ENCODE results near the gene RNF150.

Gene RNF150

DNA sequence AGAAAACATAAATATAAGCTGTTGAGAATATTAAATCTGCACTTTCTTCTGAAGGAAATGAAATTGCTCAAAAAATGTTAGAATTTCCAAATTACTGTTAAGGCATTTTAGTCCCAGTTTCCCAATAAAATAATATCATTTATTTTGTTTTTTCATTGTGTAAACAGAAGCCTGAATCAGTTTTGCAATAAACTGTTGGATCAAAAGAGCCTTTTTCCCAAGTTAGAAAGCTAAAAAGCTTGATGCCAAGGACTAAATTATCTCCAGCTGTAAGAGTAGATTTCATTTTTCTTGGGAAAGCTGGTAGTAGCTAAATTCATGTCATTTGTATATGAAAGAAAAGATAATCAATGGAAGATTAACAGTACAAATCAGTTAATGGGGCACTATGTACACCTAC, 95.8 kb downstream of the RNF150 start:
- H3K27ac Mint-ChIP-seq = no peak overlapping the region
- no peaks in the 10 kb centered on the region for H3K4me1 Mint-ChIP-seq
- no peaks in the 10 kb centered on the region for H3K36me3 Mint-ChIP-seq (ENCODE audit: low read depth)
- ATAC-seq (no peak), DNase-seq (no peak)
- no peaks in the 10 kb centered on the region for H3K9me3 Mint-ChIP-seq
- no peak overlapping the region for H3K4me3 Mint-ChIP-seq
- H3K27me3 Mint-ChIP-seq = no peaks in the 10 kb centered on the region

DNA sequence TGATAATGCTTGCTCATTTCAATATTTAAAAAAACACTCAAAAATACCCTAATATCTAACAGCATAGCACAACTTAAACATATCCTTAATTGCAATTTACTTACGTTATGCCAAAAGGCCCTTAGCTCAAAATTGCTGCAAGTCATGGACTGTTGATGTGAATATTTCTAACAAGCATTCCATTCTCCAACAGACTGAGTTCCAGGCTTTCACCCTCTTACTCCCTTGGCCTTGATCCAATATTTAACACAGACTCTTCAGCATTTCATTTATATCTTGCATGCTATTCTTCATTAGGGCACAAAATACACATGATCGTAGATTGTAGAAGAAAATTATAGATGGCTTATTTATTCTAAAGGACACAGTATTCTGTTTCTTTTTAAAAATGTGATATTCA, 96.5 kb downstream of the RNF150 start:
- Mint-ChIP-seq H3K9me3 (no peaks in the 10 kb centered on the region), H3K4me1 (no peaks in the 10 kb centered on the region), H3K4me3 (no peak overlapping the region), H3K36me3 (ENCODE audit: low read depth) (no peaks in the 10 kb centered on the region), H3K27ac (no peak overlapping the region), H3K27me3 (no peaks in the 10 kb centered on the region)
- DNase-seq (no peak), ATAC-seq (no peak)

DNA sequence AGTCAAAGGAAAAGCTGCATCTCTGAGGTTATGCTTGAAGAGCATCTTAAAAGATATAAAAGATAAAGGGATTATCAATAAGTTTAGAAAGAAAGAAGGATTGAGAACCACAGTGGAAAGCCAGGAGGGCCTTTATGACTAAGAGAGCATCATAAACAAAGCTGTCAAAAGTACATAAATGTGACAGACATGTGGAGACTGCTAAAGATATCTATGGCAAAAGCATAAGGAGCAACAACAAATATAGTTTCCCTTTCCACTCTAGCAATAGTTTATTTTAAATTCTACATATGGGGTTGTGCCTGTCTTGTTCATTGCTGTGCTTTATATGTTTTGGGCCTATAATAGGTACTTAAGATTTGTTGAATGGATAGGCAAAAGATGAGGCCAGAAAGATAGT, 97.3 kb downstream of the RNF150 start:
- Mint-ChIP-seq H3K9me3 (no peaks in the 10 kb centered on the region), H3K4me3 (no peak overlapping the region), H3K27me3 (no peaks in the 10 kb centered on the region), H3K4me1 (no peaks in the 10 kb centered on the region), H3K36me3 (ENCODE audit: low read depth) (no peaks in the 10 kb centered on the region), H3K27ac (no peak overlapping the region)
- DNase-seq = no peak
- no peak for ATAC-seq

DNA sequence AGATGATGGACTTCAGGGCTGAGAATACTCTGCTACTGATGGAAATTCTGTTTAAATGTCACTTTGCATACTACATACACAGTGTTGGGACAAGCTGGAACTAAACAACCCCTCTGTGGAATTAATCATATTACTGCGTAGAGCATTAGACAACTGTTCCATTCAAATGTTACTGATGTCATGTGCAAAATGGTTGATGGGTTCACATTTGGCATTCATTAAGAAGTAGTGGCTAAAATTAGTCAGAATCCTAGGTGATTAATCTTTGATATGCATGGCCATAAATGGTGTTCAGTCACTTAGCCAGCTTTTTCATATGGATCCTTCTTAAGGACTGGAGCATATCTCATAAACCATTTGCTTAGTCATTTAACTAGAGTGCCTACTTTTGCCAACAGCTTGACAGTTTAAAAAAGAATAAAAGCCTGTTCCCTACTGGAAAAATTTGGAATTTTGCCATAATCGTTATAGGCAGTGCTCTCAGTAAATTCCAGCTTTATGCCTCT, 105.2 kb downstream of the RNF150 start:
- H3K36me3 Mint-ChIP-seq (ENCODE audit: low read depth) = no peaks in the 10 kb centered on the region
- no peaks in the 10 kb centered on the region for H3K4me1 Mint-ChIP-seq
- no peak overlapping the region for H3K4me3 Mint-ChIP-seq
- H3K9me3 Mint-ChIP-seq = no peaks in the 10 kb centered on the region
- no peak overlapping the region for H3K27ac Mint-ChIP-seq
- no peaks in the 10 kb centered on the region for H3K27me3 Mint-ChIP-seq
- no peak for DNase-seq
- no peak for ATAC-seq

DNA sequence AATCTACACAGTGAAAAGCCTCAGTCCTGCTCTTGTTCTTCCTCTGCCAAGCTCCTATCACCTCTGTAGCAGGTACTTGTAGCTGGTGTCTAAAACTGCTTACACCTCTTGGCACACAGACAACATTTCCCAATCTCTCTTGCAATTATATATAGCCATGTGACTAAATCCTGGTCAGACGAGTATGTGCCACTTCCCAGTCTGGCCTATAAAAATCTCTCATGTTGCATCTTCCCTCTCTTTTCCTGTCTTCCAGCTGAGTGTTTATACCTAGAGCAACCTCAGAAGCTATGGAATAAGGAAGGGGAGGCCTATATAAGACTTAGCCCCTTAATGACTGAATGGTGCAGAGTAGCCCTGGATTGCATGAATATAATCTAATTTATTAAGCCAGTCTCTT, 105.8 kb downstream of the RNF150 start:
- H3K36me3 Mint-ChIP-seq (ENCODE audit: low read depth) = no peaks in the 10 kb centered on the region
- no peaks in the 10 kb centered on the region for H3K9me3 Mint-ChIP-seq
- H3K4me3 Mint-ChIP-seq = no peak overlapping the region
- H3K4me1 Mint-ChIP-seq = no peaks in the 10 kb centered on the region
- no peak overlapping the region for H3K27ac Mint-ChIP-seq
- no peak for DNase-seq
- no peak for ATAC-seq
- no peaks in the 10 kb centered on the region for H3K27me3 Mint-ChIP-seq

DNA sequence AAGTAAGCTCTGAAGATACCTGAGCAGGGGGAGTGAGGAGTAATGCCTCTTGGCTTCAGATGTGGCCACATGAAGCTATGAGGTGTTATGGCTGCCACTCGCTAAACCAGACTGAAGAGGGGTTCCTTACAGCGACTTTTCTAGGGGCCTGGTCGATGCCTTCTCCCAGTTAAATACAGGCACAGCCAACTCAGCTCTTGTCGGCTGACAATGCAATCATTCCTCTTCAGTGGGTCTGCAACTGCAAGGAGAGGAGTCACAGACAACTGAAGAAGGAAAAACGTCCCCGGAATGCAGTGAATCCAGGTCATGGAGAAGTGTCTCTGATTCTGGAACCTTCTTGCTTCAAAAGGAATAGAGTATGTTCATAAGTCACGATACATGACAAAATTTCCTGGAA, 106.4 kb downstream of the RNF150 start:
- DNase-seq = no peak
- no peak overlapping the region for H3K27ac Mint-ChIP-seq
- ATAC-seq = no peak
- no peaks in the 10 kb centered on the region for H3K9me3 Mint-ChIP-seq
- H3K4me3 Mint-ChIP-seq = no peak overlapping the region
- no peaks in the 10 kb centered on the region for H3K4me1 Mint-ChIP-seq
- H3K27me3 Mint-ChIP-seq = no peaks in the 10 kb centered on the region
- H3K36me3 Mint-ChIP-seq (ENCODE audit: low read depth) = no peaks in the 10 kb centered on the region

DNA sequence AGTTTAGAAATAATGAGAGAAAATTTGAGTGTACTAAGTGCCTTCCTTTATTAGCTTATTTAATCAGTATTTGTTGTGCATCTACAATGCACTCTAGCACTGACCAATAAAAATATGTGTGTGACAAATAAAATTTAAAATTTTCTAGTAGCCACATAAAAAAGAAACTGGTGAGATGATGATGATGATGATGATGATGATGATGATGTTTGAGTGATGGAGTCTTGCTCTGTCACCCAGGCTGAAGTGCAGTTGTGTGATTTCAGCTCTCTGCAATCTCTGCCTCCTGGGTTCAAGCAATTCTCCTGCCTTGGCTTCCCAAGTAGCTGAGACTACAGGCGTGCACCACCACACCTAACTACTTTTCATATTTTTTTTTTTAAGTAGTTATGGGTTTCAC, 110.2 kb downstream of the RNF150 start:
- H3K27ac Mint-ChIP-seq = no peak overlapping the region
- ATAC-seq (no peak), DNase-seq (no peak)
- H3K4me1 Mint-ChIP-seq = no peaks in the 10 kb centered on the region
- no peaks in the 10 kb centered on the region for H3K36me3 Mint-ChIP-seq (ENCODE audit: low read depth)
- no peak overlapping the region for H3K4me3 Mint-ChIP-seq
- H3K27me3 Mint-ChIP-seq = no peaks in the 10 kb centered on the region
- no peaks in the 10 kb centered on the region for H3K9me3 Mint-ChIP-seq

DNA sequence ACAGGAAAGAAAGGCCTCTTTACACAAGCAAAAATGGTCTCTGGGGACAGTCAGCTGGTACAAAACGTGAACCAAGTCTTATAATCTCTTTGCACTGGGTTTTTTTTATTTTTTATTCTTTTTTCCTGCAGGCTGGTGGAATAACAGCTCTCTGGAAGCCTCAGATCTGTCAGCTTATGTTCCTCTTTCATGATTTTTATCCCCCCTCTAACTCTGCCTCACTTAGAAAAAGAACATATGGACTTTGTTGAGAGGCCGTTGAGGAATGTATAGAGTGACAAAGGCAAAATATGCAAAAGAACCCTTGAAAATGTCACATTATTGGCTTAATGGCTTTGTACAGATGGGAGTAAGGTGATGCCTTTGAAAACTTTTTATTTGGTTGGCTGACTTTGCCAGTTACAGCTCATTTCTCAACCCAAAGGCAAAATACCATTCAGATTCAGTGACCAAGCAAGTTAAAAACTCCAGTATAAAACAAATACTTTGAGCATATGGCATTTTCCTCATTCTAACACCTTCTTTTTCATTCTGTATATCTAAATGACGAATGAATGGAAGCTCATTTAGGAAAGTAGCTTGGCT, 111.1 kb downstream of the RNF150 start:
- DNase-seq (no peak), ATAC-seq (no peak)
- H3K27me3 Mint-ChIP-seq = no peaks in the 10 kb centered on the region
- no peak overlapping the region for H3K27ac Mint-ChIP-seq
- no peaks in the 10 kb centered on the region for H3K9me3 Mint-ChIP-seq
- H3K4me1 Mint-ChIP-seq = no peaks in the 10 kb centered on the region
- H3K36me3 Mint-ChIP-seq (ENCODE audit: low read depth) = no peaks in the 10 kb centered on the region
- H3K4me3 Mint-ChIP-seq = no peak overlapping the region

DNA sequence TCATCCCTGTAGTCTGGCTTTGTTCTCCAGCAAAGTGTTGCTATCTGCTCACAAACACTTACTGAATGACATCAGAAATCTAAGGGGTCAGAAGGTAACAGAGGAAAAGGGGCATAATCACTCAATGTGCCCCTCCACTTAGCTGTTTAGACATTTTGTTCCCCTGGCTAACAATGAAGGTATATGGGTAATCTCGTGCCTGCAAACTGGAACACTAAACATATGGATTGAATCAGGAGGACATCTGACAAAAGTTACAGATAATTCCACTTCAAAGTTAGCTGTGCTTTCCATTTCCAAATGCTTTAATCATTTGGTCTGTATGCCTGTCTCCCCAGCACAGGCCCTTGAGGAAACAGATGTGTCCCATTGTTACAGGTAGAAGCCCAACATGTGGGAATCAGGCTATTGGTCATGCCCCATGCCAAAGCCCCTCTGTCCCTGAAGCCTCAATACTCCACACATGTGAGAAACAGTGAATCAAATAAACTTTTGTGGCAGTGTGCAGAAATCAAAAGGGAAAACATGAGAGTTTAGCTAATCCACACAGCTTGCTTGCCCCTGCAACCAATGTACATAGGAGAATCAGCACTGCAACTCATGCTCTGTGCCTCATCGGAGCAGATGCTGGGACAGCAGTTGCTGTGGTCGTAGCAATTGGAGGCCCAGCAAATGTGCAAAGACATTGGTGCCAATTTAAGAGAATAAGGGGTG, 111.7 kb downstream of the RNF150 start:
- Mint-ChIP-seq H3K4me1 (no peaks in the 10 kb centered on the region), H3K4me3 (no peak overlapping the region), H3K36me3 (ENCODE audit: low read depth) (no peaks in the 10 kb centered on the region), H3K27me3 (no peaks in the 10 kb centered on the region), H3K9me3 (no peaks in the 10 kb centered on the region), H3K27ac (no peak overlapping the region)
- ATAC-seq (no peak), DNase-seq (no peak)

DNA sequence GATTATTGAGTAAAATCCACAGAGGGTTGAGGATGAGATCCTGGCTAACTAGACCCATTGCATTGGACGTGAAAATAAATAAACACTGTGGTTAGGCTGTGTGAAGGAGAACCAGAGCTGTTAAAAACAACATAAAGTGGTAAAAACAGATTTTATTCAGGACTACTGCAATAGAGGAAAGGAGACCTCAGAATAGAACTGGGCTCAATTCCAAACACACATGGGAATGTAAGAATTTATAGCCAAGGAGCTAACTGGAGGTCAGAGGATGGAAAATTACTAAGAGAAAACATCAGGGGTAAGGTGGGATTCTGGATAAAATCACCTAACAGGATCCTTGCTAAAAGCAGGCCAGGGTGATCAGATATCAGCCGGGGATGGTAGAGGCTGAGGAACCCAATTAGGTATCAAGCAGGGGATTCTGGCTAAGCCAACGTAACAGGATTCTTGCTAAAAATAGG, 112.4 kb downstream of the RNF150 start:
- H3K36me3 Mint-ChIP-seq (ENCODE audit: low read depth) = no peaks in the 10 kb centered on the region
- no peaks in the 10 kb centered on the region for H3K4me1 Mint-ChIP-seq
- no peak for ATAC-seq
- H3K27ac Mint-ChIP-seq = no peak overlapping the region
- no peak for DNase-seq
- no peaks in the 10 kb centered on the region for H3K27me3 Mint-ChIP-seq
- H3K9me3 Mint-ChIP-seq = no peaks in the 10 kb centered on the region
- no peak overlapping the region for H3K4me3 Mint-ChIP-seq

DNA sequence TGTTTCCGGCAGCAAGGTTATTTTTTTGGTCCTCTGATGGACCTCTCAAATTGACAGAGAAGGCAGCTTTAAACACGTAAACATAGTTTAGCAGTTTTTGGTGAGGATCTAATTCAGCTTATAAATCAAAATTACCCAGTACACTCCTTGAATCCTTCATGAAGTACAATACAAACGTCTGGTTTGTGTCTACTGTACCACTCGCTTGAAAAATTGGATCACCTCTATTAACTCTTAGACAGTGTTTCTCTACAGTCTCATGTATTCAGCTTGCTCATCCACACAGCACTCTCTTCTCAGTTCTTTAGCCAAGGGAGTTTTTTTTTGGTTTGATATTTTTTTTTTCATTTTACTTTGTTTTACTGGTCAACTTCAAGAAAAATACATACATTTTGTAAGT, 113.5 kb downstream of the RNF150 start:
- DNase-seq (no peak), ATAC-seq (no peak)
- H3K27ac Mint-ChIP-seq = no peak overlapping the region
- no peaks in the 10 kb centered on the region for H3K27me3 Mint-ChIP-seq
- no peaks in the 10 kb centered on the region for H3K9me3 Mint-ChIP-seq
- H3K36me3 Mint-ChIP-seq (ENCODE audit: low read depth) = no peaks in the 10 kb centered on the region
- H3K4me3 Mint-ChIP-seq = no peak overlapping the region
- no peaks in the 10 kb centered on the region for H3K4me1 Mint-ChIP-seq

DNA sequence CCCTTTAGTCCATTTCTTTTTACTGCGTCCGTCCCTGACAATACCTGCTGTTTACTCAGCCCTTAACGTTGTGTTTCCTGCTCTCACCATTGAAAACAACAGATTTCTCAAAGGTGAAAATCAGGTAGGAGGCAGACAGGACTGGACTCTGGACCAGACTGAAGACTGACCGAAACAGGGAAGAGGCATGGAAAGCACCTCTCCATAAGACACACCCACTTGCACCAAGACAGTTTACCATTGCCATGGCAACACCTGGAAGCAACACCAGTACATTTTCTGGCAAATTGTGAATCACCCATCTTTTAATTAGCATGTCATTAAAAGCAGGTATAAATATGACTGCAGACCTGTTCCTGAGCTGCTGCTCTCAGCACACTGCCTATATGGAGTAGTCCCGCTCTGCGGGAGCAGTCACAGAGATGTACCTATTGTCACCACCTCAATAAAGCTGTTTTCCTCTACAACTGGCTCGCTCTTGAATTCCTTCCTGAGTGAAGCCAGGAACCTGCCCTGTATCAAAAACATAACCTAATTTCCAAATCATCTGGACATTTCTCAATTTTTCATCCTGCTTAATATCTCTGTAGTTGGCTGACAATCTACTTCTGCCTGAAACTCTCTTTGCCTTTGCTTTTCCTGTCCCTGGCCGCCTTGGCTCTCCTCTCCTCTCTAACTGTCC, 117.0 kb downstream of the RNF150 start:
- H3K27me3 Mint-ChIP-seq = no peaks in the 10 kb centered on the region
- no peak overlapping the region for H3K4me3 Mint-ChIP-seq
- no peak for DNase-seq
- H3K27ac Mint-ChIP-seq = no peak overlapping the region
- H3K4me1 Mint-ChIP-seq = no peaks in the 10 kb centered on the region
- ATAC-seq = no peak
- H3K36me3 Mint-ChIP-seq (ENCODE audit: low read depth) = no peaks in the 10 kb centered on the region
- no peaks in the 10 kb centered on the region for H3K9me3 Mint-ChIP-seq

DNA sequence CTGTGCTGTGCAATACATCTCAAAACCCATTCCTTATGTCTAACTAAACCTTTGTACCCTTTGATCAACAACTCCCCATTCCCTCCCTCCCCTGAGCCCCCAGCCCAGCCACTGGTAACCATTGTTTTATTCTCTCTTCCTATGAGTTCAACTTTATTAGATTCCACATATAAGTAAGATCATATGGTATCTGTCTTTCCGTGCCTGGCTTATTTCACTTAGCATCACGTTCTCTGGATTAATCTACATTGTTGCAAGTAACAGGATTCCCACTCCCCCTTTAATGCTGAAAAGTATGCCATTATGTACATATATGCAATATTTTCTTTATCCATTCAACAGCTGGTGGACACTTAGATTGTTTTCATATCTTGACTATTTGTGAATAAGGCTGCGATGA, 119.4 kb downstream of the RNF150 start:
- no peaks in the 10 kb centered on the region for H3K36me3 Mint-ChIP-seq (ENCODE audit: low read depth)
- no peak overlapping the region for H3K4me3 Mint-ChIP-seq
- no peaks in the 10 kb centered on the region for H3K27me3 Mint-ChIP-seq
- DNase-seq (no peak), ATAC-seq (no peak)
- H3K27ac Mint-ChIP-seq = no peak overlapping the region
- H3K9me3 Mint-ChIP-seq = no peaks in the 10 kb centered on the region
- H3K4me1 Mint-ChIP-seq = no peaks in the 10 kb centered on the region

DNA sequence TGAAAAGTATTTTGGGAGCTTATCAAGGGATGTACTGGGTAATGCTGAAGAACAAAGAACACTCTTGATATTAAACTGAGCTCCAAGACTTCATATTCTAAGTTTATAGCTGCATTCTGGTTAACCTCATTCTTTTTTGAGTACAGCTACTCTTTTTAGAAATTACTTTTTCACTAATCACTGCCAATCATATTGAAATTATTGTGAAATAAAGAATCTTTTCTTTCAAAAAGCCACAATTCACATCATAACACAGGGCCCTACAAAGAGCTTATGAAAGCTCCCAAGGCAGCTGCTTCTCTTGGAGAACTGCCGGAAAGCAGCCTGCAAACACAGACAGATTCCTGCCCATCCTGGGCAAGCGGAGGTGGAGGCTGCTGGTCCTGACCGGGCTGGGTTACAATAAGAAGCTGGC, 121.4 kb downstream of the RNF150 start:
- no peaks in the 10 kb centered on the region for H3K36me3 Mint-ChIP-seq (ENCODE audit: low read depth)
- H3K27ac Mint-ChIP-seq = no peak overlapping the region
- no peaks in the 10 kb centered on the region for H3K9me3 Mint-ChIP-seq
- no peak for DNase-seq
- no peaks in the 10 kb centered on the region for H3K4me1 Mint-ChIP-seq
- no peak for ATAC-seq
- H3K27me3 Mint-ChIP-seq = no peaks in the 10 kb centered on the region
- no peak overlapping the region for H3K4me3 Mint-ChIP-seq

DNA sequence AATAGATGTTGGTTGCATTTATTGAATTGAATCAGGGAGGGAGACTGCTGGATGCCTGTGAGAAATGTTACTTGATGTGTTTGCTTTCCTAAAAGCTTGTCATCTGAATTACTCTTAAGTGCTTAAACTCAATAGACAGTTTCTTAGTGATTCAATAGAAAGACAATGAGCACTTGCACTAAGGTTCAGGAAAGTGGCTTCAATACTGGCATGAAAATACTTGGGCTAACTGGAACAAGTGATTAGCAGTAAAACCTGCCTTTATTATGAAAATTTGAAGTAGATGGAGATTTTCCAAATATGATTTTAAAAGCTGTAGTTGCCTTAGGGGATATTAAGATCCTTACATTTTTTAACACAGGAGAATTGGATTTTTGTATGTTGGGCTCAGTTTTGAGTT, 123.3 kb downstream of the RNF150 start:
- no peaks in the 10 kb centered on the region for H3K9me3 Mint-ChIP-seq
- no peaks in the 10 kb centered on the region for H3K4me1 Mint-ChIP-seq
- H3K27me3 Mint-ChIP-seq = no peaks in the 10 kb centered on the region
- no peaks in the 10 kb centered on the region for H3K36me3 Mint-ChIP-seq (ENCODE audit: low read depth)
- DNase-seq (no peak), ATAC-seq (no peak)
- H3K27ac Mint-ChIP-seq = no peak overlapping the region
- no peak overlapping the region for H3K4me3 Mint-ChIP-seq

Data from activated naive CD8-positive, alpha-beta T cell treated with anti-CD3 and anti-CD28 coated beads, Interleukin-2, amount 50 U/mL, for 24 hours (primary cell).